ENCODE data around the gene HSPB3. TPM values are rescaled to one million over a fixed set of nuclear protein-coding genes. Genes with fewer than 3 reads are reported as not detected.

HSPB3 gene
- total RNA-seq, 2 donors from 2014 or later: 0.95 TPM; not detected in 1

DNA sequence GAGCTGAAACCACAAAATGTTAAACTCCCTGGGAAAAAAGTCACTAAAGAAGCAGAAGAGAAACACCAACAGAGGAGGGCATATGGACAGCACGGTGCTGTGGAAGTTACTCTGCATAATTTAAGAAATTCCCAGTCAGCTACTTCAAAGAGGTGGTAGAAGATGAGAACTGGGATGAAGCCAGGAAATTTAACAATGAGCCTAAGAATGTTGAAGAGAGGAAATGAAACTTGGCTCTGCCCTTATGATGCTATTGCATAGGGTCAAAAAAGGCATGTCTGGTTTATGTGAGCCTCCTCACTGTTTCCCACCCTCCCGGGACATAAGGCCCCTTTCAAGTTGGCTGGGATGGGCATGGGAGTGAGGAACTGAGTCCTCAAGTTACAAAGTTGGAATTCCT, 36.7 kb downstream of the HSPB3 start:
- H3K27me3 ChIP-seq (replicated peaks; ENCODE audit: insufficient read depth): no peaks in the 10 kb centered on the region
- H3K4me3 ChIP-seq: no peak overlapping the region
- no peak overlapping the region for H3K27ac ChIP-seq
- H3K36me3 ChIP-seq: no peaks in the 10 kb centered on the region
- H3K4me1 ChIP-seq (ENCODE audit: control insufficient read depth in 1 of 2, low read depth in 2 of 2): no peaks in the 10 kb centered on the region
- ATAC-seq (ENCODE audit: insufficient number of reproducible peaks, low FRiP score, low read depth): no peak
- no peak for TF ChIP-seq CTCF (IDR thresholded peaks at IDR 0.05)
- no peaks in the 10 kb centered on the region for H3K9me3 ChIP-seq
- DNase-seq (ENCODE audit: low spot score): no peak

- Histone ChIP-seq H3K27me3 (replicated peaks; ENCODE audit: insufficient read depth) (no peaks in the 10 kb centered on the region), H3K4me3 (no peak overlapping the region), H3K4me1 (ENCODE audit: control insufficient read depth in 1 of 2, low read depth in 2 of 2) (no peaks in the 10 kb centered on the region), H3K27ac (no peak overlapping the region), H3K36me3 (no peaks in the 10 kb centered on the region), H3K9me3 (peaks cover 5% of the 10 kb centered on the region)
- TF ChIP-seq CTCF (IDR thresholded peaks at IDR 0.05): no peak
- ATAC-seq (ENCODE audit: insufficient number of reproducible peaks, low FRiP score, low read depth): no peak
- no peak for DNase-seq (ENCODE audit: low spot score)
Observed at GRCh38 chr5:54495027-54495426, 39.5 kb downstream of the HSPB3 start.

Other genes with a start within 250 kb of the HSPB3 start
- 10 to 100 TPM; 23.6 to 36.8 TPM for gene ARL15, start 145.1 kb upstream of the HSPB3 start, total RNA-seq
- 100 to 1,000 TPM; 174 to 269 TPM for gene SNX18, start 62.1 kb downstream of the HSPB3 start, total RNA-seq

Data from thoracic aorta (tissue), 2 donors.